Central memory CD4-positive, alpha-beta T cell (primary cell): ENCODE measurements around the gene ZNF526.
A peak's percentile ranks its signal among the peaks of the same experiment; 100 is the strongest.

Source experiments
- DNase-seq: peaks from one replicate; pipeline ENCODE4 v3.0.0; 2022
- total RNA-seq, 3 experiments: gene quantifications; one replicate each; lab custom pipeline; 2026; lab: John Stamatoyannopoulos, UW

The ZNF526 gene, protein sequence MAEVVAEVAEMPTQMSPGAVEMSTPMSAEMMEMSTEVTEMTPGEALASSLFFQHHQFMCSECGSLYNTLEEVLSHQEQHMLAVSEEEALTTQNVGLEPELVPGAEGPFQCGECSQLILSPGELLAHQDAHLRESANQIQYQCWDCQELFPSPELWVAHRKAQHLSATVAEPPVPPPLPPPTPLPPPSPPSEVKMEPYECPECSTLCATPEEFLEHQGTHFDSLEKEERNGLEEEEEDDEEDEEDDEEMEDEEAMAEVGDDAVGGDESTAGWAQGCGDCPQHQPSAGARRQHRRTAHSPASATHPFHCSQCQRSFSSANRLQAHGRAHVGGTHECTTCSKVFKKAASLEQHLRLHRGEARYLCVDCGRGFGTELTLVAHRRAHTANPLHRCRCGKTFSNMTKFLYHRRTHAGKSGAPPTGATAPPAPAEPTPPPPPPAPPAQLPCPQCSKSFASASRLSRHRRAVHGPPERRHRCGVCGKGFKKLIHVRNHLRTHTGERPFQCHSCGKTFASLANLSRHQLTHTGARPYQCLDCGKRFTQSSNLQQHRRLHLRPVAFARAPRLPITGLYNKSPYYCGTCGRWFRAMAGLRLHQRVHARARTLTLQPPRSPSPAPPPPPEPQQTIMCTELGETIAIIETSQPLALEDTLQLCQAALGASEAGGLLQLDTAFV
- 15.2 to 34.2 (median 33.8) reads per million in 3 experiments for total RNA-seq

DNA sequence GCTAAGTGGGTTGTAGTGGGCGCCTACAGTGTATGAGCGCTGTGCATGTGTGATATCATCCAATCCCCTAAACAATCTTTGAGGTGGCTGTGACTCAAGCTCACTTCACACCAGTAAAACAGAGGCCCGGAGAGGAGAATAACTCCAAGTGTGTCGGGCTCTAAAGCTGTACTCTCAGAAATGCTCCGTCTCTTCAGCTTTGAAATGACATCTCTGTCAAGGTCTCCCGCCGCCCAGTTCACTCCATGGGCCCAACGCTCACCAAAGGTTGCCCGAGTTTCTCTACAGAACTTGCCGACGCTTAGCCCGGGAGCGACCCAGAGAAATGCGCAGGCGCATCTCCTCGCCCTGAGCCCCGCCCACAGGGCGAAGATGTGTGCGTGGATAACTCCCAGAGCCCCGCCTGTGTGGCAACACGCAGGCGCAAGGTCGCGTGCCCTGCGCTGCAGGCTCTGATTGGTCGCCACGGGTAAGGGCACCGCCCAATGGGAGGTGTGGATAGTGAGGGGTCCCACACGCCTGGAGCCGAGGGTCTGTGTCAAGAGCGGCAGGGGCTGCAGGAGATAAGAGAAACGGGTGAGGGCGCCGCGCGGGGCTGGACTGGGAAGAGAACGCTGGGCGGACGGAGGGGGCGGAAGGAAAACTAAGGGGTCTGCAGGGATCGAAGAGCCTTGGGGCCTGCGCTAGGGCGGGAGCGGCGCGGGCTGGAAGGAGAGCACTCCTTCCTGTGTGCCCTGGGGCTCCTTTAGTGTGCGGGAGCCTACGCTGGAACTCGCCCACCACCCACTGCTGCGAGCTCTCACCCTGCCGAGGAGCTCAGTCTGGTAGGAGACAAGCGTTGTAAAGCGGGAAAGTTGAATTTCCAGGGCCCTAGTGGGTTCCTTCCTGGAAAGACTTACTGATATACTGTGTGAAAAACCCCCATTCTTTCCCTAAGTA lies at the start of gene ZNF526:
Gene ZNF526, plus strand, starts transcription at position 501 of the 939 bp plus-strand sequence. CDS start 4,092 bp downstream, outside the sequence.
- DNase-seq = peak; percentile 96

DNA sequence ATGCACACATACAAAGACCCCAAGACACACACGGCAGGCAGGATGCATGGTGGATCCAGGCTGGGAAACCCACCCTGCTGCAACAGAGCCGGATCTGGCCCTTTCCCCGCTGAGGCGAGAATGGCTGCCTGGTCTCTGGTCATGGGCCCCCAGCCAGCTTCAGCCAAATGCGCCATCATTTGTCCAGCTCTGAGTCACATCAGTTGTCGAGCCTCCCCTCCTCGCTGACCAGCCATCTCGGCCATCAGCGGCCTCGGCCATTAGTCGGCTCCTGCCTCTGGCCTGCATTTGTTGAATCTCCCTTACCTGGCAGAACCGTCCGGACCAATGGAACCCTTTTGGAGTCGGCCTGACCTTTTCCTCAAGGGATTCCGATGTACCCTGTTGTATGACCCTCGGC lies 49.4 kb upstream of the ZNF526 start:
- DNase-seq = no peak

DNA sequence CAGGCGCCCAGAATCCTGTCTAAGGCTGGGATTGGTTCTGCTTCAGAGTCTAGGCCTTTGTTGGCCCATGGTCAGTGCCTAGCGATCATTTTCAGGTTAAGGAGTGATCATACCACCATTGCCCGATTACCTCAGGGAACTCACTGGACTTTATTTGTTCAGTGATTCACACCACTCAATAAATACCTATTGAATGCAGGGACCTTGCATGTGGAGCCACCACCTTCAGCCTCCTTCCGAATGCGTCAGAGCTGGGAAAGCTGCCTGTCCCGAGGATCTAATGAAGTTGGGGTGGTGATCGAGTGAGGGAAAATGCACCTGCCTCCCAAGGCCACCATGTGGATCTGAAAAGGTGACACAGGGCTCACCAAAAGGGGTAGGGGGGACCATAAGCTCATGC lies 47.9 kb upstream of the ZNF526 start:
- DNase-seq = no peak

DNA sequence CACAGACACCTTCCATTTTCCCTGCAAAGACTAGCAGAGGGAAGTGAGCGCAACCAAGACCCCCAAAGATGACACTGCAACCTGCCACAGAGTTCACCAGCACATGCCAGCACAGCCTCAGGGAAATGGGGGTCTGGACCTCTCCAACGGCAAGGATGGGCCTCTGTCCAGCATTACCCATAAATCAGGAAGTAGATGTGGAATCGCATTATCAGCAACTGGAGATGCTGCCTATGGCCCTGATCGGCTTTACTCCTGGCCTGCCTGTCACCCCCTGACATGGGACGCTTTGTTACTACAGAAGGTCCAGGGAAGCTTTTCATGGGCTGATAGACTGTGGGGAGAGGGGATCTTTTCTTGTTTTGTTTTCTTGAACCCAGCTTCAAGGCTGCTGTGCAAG lies 46.4 kb upstream of the ZNF526 start:
- DNase-seq = no peak

DNA sequence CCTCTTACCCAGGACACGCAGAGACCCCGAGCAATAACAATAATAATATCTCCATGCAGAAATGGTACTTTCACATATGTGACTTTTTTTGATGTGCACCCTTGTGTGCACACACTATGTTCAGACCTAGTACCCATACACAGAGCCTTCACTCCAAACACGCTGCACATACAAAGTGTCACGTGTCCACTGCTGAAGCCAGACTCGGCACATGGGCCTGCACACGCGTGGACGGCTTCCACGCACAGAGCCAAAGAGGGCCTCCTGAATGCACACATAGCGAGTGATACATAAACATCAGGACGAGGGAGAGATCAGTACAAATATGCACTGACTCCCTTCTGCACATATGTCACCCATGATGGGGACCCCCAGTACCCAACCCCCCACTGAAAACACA lies 45.9 kb upstream of the ZNF526 start:
- DNase-seq = no peak

DNA sequence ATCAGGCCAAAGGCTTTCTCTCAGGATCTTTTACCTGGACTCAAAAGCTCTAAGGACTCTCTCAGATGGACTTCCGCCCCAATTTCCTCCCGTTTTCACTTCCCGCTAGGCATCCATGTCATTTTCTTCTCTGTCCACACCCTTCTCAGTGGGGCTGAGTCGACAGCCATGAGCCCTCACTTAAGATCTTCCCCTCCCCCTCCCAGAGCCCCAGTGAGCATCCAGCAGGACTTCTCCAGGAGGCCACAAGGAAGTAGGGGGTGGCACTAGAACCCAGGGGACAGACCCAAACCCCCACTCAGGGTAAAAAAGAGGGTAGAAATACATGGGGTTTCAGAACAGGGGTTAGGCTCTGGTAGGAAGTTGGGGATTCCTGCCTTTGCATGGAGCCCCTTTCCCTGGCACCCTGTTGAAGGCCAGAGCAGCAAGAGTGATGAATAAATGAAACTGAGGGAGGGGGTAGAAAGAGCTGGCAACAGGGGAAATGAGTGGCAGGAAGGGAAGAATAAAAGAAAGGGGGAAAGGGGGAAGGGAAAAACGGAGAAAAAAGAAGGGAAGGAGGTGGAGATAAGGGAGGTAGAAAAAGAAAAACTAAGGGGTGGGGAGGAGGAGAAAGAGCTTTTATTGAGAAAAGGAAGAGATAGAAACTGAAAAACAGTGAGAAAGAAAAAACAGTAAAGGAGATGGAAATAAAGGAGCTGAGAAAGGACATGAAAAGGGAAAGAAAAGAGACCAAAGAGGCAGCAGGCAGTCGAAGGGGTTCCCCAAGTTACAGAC lies 45.0 kb upstream of the ZNF526 start:
- DNase-seq = no peak

DNA sequence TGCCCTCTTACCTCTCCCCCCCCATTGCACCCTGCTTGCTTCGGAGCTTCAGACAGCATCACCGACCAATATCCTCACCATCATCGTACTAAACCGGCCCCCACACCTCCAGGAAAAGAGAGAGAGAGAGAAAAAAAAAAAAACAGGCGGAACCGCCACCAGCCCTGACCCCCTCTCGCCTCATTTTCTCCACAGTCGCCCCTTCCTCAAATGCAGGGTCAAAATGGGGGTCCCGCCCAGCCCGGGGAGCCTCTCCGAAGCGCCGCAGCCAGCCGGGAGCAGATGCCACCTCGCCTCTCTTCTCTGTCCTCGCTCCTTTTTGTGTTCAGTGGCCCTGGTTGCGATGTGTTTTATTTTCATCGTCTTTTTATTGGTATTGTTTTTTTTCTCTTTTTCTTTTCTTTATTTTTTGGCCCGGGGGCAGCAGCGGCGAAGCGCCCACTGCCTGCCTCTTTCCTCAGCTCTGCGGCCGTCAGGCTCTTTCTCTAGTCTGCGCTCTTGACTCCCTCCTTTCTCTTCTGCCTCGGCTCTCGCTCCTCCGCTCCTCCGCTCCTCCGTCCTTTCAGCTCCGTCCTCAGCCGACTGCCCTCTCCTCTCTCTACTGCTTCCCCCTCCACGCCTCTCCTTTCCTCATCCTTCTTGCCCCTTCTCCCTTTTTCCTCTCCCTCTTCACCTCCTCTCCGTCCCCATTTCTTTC lies 44.0 kb upstream of the ZNF526 start:
- no peak for DNase-seq

DNA sequence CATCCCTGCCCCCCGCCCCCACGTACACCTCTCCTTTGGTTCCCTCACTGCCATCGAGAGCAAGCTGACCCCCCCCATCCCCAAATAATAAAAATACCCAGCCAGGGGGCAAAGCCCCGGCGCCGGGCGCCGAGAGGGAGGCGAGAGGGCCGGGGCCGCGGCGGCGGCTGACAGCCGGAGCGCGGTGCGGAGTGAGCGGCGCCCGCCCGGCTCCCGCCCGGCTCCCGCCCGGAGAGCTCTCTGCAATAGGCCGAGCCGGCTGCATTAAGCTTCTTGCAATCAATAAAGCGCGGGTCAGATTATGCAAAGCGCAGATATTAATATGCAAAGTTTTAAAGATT lies 43.5 kb upstream of the ZNF526 start:
- DNase-seq = no peak

DNA sequence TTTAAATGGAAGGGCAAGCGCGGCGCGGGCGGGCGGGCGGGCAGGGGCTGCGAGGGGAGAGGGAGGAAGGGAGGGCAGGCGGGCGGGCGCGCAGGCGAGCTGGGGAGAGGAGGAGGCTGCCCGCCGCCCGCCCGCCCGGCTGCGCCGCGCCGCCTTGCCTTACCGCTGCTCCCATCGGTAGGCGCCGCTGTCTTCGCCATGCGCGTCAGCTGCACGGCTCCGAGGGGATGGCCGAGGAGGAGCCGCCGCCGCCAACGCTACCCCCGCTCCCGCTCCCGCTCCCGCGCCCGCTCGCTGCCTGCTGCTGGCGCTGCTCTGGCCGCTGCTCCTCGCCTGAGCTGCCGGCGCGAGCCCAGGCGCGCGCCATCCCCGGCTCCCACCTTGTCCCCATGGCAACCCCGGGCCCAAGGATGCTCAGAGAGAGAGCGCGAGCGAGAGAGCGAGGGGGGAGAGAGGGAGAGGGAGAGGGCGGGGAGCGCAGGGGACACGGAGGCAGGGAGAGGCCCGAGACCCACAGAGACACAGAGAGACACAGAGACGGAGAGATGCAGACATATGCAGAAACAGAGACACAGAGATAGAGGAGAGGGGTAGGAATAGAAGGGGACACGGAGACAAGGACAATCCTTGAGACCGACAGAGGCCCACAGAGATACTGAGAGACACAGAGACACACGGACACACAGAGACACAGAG lies 43.0 kb upstream of the ZNF526 start:
- DNase-seq = peak; percentile 73

DNA sequence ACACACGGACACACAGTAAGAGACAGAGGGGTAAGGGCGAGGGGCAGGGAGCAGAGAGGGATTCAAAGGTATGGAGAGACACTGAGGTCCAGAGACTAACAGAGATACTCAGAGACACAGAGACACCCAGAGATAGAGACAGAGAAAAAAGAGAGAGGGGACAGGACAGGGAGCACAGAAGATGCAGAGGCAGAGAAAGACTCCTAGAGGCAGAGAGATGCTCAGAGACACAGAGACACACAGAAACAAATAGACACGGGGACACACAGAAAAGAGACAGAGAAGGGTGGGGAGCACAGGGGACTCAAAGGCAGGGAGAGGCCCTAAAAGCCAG lies 42.5 kb upstream of the ZNF526 start:
- DNase-seq = no peak

DNA sequence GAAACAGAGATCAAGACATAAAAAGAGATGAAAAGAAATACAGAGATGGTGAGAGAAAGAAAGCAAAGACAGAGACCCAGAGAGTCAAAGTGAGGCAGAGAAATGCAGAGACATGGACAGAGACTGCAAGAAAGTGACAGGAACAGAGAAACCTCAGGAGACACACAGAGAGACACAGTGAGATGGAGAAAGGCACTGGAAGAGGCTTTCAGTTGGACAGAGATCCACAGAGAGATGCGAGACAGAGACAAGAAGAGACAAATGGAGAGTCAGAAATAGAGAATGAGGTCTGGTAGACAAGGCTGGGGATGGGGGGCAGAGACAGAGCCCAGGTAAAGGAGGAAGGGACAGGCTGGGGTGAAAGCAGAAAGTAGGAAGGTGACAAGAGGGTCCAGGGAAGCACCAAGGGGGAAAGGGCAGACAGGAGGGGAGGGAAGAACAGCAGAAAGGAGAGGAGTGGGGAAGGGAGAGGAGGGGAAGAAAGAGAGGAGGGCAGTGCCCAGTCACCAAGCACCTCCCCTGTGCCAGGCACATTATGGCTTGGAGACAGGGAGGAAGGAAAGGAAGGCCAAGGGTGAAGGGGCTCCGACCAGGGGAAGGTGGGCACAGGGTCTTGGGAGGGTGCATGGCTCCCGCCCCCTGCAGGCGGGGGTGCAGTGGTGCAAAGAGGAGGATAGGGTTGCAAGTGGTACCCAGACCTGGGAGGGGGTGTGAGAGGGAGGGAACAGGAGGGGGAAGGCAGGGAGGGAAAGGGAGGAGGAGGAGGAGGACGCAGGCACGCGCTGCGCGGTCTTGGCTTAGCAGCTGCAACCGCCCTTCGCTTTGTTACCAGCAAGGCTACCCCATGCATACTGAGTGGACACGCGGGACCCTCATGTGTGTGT lies 41.1 kb upstream of the ZNF526 start:
- no peak for DNase-seq

DNA sequence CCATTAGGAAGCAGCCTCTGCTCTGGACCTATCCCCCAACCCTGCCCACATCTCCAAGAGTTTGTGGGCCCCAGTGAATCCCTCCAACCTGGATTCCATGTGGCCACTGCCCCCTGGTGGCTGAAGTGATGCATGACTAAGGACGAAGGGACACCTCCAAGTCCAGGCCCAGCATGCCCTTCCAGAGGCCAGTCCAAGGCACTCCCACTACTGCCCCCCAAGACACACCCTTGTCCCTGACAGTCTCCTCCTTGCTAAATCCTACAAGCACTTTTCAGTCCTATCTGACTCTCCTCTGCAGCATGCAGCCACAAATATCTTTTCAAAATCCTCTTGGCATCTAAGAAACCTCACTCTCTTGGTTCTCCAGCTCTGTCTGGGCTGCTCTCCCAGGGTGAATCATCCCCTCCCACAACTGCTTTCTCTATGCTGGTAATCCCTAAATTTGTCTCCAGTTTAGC lies 35.7 kb upstream of the ZNF526 start:
- DNase-seq = peak; percentile 48

DNA sequence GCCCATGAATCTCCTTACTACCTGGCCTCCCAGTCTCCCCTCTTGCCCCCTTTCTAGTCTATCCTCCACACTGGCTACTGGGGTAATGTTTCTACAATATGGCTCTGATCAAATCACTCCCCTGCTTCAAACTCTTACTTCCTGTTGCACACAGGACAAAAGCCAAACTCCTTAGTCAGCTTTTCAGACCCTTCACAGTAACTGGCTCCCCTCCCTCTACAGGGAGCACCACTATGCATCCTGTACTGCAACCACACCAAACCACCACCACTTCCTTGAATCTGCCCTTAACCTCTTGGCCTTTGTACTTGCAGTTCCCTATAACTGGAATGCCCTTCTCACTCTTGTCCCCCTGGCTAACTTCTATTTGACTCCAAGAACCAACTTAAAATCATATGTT lies 34.8 kb upstream of the ZNF526 start:
- peak; percentile 40 for DNase-seq

DNA sequence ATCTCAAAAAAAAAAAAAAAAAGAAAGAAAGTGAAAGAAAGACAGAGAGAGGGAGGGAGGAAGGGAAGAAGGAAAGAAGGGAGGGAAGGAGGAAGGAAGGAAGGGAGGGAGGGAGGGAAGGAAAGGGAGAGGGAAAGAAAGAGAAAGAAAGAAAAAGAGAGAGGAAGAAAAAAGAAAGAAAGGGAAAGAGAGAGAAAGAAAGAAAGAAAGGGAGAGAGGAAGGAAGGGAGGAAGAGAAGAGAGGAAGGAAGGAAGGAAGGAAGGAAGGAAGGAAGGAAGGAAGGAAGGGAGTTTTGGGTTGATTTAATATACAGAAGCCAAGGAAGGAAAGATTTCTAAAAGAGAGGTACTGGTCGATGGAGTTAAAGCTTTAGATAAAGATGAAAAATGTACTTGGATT lies 31.4 kb upstream of the ZNF526 start:
- no peak for DNase-seq

DNA sequence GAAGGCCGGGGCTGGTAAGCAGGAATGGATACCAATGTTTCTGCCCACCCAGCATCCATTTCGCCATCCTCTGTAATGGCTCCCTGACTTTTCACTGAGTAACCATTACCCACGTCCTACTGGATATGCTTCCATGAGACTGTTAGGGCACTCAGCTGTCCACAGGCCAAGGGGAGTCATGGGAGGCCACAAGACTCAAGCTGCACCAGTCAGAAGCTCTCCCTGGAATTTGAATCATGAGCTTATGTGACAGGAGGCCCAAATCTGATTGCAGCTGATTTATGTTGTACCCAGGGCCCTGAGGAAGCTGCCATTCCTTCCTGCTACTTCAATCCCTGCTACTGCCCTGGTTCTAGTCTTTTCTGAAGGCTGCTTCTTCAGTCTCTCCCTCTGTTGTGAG lies 31.0 kb upstream of the ZNF526 start:
- DNase-seq = no peak

DNA sequence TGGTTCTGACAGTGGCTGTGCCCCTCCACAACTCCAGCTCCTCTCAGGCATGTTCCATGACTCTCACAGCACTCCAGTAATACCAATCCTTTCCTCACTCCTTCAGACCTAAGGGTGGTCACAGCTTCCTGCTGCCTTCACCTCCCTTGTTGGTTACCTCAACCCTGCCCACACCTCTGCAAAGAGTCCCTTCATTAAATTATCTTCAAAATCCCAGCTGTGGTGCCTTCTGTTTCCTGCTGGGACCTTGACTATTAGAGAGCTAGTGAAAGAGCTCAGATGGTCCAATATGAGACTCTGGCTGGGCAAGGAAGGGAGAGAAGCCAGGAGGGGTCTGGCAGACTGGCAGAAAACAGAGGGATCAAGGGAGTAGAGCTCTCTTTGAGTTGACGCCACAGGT lies 28.8 kb upstream of the ZNF526 start:
- DNase-seq = no peak

DNA sequence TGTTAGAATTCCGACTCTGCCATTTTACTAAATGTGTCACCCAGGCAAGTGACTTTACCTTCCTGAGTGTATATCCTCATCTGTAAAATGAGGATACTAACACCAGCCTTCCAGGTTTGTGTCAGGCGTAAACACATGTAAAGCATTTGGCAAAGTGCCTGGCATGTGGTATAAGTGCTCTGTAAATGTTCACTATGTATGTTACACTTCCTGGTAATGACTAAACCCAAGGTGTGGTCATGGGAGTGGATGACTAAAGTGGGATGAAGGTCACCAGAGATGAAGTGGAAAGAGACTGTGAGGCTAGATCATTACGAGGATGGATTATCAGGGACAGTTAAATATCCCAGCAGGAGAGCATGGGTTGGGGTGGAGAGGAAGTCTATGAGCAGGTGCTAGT lies 28.3 kb upstream of the ZNF526 start:
- DNase-seq = no peak

DNA sequence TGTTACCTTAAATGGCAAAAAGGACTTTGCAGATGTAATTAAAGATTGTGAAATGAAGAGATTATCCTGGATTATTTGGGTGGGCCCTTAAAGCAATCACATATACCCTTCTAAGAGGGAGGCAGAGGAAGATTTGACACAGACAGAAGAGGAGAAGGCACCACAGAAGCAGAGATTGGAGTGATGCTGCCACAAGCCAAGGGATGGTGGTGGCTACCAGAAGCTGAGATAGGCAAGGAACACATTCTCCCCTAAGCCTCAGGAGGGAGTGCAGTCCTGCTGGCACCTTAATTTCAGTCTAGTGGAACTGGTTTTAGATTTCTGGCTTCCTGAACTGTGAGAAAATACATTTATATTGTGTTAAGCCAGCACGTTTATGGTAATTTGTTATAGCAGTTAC lies 26.8 kb upstream of the ZNF526 start:
- DNase-seq = no peak

DNA sequence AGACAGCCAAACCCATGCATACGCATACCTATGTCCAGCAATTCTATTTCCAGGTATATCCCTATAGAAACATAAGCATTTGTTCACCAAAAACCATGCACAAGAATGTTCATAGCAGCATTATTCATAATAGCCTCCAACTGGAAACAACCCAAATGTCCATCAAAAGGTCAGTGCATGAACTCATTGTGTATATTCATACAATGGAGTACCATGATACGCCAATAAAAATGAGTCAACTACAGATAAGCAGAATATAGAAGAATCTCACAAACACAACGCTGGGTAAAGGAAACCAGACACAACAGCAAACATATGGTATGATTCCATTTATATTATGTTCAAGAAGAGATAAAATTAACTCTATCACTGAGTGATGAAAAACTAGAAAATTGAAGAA lies 26.4 kb upstream of the ZNF526 start:
- DNase-seq = no peak
